HG02678 (cell line): ENCODE measurements around the gene FAM24B.

ENCODE experiments used
- ATAC-seq: cut with Tn5 transposase; IDR thresholded peaks from one replicate; pipeline ENCODE4 v1.9.1; 2021; ENCODE audit warnings: mild to moderate bottlenecking, moderate library complexity; ENCODE audit not compliant: unreplicated experiment

Gene FAM24B

DNA sequence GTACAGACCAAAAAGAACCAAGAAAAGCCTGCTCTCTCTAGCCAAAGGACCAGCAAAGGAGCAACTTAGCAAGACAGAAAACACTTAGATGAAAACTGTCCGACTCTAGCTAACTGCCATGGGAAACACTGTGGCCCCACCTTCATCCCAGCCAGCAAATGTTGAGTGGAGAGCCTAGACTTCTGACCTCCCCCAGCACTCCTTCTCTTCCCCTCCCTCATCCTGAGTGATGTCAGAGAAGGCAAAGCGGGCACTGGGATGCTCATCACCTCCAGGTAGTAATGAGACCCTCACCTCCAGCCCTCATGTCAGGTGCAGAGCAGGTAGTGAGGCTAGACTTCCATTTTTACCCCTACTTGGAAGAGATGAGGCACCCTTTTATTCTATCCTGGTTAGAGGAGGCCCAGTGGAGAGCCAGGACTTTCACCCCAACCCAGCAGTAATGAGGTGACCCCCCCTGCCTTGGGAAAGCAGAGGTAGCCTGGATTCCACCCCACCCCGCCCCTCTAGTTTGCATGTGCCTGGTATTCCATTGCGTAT lies 50.6 kb downstream of the FAM24B start:
- ATAC-seq, result no peak

DNA sequence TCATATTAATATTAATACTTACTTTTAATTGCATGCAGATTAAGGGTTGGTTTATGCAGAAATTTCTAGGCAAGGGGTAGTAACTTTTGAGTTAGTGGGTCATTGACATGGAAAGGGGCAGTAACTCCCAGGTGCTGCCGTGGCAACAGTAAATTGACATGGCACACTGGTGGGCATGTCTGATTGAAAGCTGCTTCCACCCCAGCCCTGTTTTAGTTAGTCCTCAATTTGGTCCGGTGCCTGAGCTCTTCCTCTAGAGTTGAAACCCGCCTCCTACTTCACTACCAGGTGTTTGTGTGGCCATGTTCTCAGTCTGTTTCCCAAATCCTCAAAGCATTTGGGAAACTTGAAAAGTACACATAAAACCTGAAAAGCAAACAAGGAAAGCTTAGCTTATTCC lies 52.1 kb downstream of the FAM24B start:
- no peak for ATAC-seq

DNA sequence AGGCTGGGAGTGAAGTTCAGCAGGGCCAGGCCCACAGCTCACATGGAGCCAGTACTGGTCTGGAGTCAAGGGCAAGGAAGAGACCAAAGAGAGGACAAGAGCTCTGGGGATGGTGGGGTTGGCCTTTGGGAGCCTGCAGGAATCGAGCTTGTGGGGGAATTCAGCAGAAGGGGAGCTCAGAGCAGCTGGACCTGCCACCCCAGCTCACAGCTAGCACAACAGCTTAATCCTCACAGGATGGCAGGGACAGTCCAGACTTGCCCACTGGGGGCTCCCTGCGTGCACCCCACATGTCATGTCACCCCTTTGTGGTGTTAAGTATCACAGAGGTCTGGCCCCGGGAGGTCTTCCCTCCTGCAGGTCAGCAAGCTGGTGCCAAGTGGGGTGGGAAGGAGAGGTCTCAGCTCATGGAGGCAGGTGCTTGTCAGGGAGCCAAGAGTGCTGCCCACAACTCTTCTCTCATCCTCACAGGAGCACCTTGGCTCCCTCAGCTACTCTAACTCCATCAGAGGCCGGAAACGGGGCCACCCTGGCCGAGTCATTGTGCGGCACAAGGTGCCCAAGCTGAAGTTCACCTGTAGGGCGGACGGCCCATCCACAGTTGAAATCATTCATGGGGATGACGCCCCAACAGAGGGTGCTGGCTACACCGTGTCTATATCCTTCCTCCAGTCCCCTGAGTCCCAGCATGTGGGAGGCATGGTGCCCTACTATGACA lies 56.2 kb downstream of the FAM24B start:
- ATAC-seq, result no peak

DNA sequence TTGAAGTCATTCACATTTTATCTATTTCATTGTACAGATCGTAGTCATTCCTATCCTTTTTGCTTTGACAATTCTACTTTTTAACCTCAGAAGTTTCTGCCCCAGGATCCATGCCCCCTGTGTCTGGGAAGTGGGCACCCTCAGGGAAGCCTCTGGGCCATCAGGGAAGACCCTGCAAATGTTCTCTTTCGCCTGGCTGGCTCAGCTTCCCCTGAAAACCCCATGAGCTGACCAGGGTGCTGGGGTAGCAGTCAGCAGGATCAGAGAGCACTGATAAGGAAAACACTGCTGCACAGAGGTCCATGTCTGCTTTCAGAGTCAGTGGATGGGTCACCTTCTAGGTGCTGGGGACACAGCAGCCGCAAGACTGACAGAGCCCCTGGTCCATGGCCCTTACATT lies 57.6 kb downstream of the FAM24B start:
- no peak for ATAC-seq

DNA sequence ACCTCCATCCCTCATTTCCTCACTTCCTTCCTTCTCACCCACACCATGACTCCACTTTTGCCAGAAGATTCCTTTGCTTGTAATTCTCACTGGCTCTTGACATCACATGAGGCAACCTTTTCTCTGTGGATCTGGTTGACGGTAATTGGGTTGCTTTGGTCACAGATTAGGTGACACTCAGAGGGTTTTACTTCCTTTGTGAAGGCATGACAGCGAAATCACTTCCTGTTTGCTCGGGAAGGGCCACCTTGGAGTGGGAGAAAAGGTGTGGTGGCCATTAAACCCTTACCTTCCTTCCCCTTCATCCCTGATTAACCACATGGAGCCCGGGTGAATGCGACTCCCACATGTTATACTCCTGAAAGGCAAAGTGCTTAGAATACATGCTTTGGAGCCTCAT lies 63.9 kb downstream of the FAM24B start:
- ATAC-seq, result no peak

DNA sequence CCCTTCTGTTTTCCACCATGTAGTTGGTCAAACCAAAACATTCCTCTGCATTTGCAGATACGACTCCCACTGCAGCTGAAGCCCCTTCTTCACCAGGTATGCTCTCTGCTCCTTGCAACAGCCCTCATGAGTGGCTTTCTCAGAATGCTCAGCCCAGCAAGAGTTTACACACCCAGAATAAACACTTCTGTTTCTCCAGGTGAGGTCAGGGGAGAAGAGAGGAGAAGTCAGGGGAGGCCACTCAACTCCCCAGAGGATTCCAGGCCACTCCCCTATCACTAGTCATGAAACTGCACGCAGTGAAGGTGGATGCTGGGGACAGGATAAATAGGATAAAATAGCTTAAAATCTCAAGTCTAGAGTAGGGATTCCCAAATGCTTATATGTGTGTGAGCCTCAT lies 64.9 kb downstream of the FAM24B start:
- ATAC-seq, result no peak

DNA sequence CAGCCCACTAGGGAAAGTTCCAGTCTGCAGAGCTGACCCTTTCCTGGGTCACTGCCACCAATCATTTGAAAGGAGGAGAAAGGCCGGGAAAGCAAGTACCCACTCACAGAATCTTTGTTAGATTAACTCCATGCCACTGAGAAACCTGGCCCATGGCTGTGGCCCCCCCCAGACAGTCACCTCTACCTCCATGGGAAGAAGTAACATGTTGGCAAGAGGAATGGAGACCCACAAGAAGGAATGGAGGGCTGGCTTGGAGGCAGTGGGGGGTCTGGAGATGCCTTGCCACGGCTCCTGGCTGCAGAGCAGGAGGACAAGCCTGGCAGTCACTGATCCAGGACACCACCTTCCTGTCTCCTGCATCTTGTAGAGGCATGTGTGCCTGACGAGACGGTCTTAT lies 66.6 kb downstream of the FAM24B start:
- no peak for ATAC-seq

DNA sequence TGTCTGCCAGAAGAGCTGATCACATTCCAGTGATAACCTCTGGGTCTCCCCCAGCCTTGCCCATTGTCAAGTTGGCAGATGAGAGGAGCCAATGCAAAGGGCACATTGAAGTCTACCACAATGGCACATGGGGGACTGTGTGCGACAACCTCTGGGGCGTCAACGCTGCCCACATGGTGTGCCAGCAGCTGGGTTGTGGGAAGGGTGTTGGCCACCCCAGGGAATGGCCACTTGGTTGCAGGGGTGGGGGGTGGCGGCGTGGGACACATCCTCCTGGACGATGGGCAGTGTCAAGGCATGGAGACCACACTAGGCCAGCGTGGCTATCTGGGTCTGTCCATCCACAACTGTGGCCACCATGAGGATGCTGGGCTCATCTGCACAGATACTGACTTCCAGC lies 77.1 kb downstream of the FAM24B start:
- ATAC-seq, result no peak
